HG03521 (cell line): ENCODE measurements around the gene BMP7.

Experiments used
- ATAC-seq: cut with Tn5 transposase; IDR thresholded peaks from one replicate; pipeline ENCODE4 v1.9.1; 2021; ENCODE audit warnings: mild to moderate bottlenecking, moderate library complexity; ENCODE audit not compliant: unreplicated experiment

Gene BMP7

GRCh38 chr20:57177636-57178280 lies 88.7 kb downstream of the BMP7 start:
- ATAC-seq: no peak

- ATAC-seq: no peak
These were observed 89.6 kb downstream of the BMP7 start for GRCh38 chr20:57176842-57177241.

GRCh38 chr20:57175397-57176010 lies 90.9 kb downstream of the BMP7 start:
- no peak for ATAC-seq

- no peak for ATAC-seq
These were observed 91.7 kb downstream of the BMP7 start for GRCh38 chr20:57174737-57175136.

- ATAC-seq: no peak
These were observed 92.5 kb downstream of the BMP7 start for GRCh38 chr20:57173986-57174385.

- no peak for ATAC-seq
These were observed 93.4 kb downstream of the BMP7 start for GRCh38 chr20:57173041-57173440.

GRCh38 chr20:57170343-57170742 lies 96.1 kb downstream of the BMP7 start:
- no peak for ATAC-seq

GRCh38 chr20:57169162-57169561 lies 97.3 kb downstream of the BMP7 start:
- ATAC-seq: no peak

- ATAC-seq: no peak
These were observed 98.3 kb downstream of the BMP7 start for GRCh38 chr20:57167971-57168701.

GRCh38 chr20:57167292-57167655 lies 99.2 kb downstream of the BMP7 start:
- no peak for ATAC-seq

- ATAC-seq: no peak
These were observed 99.7 kb downstream of the BMP7 start for GRCh38 chr20:57166568-57167291.

GRCh38 chr20:57165427-57166004 lies 100.9 kb downstream of the BMP7 start:
- ATAC-seq: no peak

- ATAC-seq: no peak
These were observed 101.6 kb downstream of the BMP7 start for GRCh38 chr20:57164872-57165271.

GRCh38 chr20:57163041-57163440 lies 103.4 kb downstream of the BMP7 start:
- ATAC-seq: no peak

- no peak for ATAC-seq
These were observed 104.1 kb downstream of the BMP7 start for GRCh38 chr20:57162362-57162652.

GRCh38 chr20:57161478-57162361 lies 104.7 kb downstream of the BMP7 start:
- no peak for ATAC-seq

- ATAC-seq: no peak
These were observed 105.5 kb downstream of the BMP7 start for GRCh38 chr20:57160985-57161384.

GRCh38 chr20:57159945-57160610 lies 106.4 kb downstream of the BMP7 start:
- ATAC-seq: no peak

- ATAC-seq: no peak
These were observed 107.1 kb downstream of the BMP7 start for GRCh38 chr20:57159193-57159851.
